Measurements from ENCODE around the gene GPR35. TPM values are rescaled to one million over a fixed set of nuclear protein-coding genes. Genes with fewer than 3 reads are reported as not detected.

GPR35 gene
- total and polyA plus RNA-seq, 2 of the 13 experiments (the other 11 are each of a cell fraction or from before 2014, with no cell fraction given), result 27.1 to 44.2 TPM

DNA sequence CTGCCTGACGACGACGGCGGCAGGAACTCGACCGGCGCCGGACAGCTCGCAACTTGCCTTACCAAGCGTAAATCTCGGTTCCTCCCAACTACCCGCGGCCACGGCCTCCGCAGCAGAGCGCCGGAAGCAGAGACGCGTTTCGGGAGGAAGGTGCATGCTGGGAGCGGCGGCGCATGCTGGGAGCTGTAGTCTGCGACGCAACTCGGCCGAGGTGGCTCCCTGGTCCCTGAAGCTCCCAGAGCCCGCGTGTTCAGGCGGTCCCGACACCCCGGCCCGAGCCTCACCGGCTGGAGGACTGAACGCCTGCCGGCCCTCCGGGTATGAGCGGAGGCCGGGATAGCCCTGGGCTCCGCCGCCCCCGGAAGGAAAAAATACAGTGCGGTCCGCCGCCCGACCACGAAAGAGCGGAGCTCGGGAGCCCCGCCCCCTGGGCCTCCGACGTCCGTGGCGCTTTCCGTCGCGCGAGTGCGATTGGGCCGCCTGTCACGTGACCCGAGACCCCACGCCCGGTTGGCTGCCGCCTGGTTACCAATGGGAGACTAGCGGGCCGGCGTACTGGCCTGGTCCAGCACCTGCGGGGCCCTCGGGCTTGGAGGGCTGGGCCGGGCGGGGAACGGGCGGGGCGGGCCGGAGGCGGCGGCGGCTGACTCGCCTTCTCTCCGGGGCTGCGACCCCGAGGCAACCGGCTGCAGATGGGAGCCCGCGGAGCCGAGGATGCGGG lies 38.9 kb upstream of the GPR35 start, which contains the start of gene CAPN10 (continued):
- TF ChIP-seq, protein P1, sequence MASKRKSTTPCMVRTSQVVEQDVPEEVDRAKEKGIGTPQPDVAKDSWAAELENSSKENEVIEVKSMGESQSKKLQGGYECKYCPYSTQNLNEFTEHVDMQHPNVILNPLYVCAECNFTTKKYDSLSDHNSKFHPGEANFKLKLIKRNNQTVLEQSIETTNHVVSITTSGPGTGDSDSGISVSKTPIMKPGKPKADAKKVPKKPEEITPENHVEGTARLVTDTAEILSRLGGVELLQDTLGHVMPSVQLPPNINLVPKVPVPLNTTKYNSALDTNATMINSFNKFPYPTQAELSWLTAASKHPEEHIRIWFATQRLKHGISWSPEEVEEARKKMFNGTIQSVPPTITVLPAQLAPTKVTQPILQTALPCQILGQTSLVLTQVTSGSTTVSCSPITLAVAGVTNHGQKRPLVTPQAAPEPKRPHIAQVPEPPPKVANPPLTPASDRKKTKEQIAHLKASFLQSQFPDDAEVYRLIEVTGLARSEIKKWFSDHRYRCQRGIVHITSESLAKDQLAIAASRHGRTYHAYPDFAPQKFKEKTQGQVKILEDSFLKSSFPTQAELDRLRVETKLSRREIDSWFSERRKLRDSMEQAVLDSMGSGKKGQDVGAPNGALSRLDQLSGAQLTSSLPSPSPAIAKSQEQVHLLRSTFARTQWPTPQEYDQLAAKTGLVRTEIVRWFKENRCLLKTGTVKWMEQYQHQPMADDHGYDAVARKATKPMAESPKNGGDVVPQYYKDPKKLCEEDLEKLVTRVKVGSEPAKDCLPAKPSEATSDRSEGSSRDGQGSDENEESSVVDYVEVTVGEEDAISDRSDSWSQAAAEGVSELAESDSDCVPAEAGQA (IDR thresholded peaks at IDR 0.05; ENCODE audit: low read depth), result peak; percentile 90
- TF ChIP-seq, protein P1 (CRISPR knock-in tag; IDR thresholded peaks at IDR 0.05; ENCODE audit: borderline replicate concordance), result no peak
- TF ChIP-seq TGIF2 (CRISPR knock-in tag; IDR thresholded peaks at IDR 0.05) (peak; percentile 73; the same call in 1 of the 2 replicates), KLF11 (CRISPR knock-in tag; IDR thresholded peaks at IDR 0.05) (peak; percentile 41), ZNF468 (CRISPR knock-in tag; IDR thresholded peaks at IDR 0.05) (no peak), ZNF670 (CRISPR knock-in tag; IDR thresholded peaks at IDR 0.05; ENCODE audit: borderline replicate concordance) (no peak; the same call in 1 of the 2 replicates), FOXM1 (CRISPR knock-in tag; IDR thresholded peaks at IDR 0.05) (0 out of 2 replicates have a peak, but pooled peaks have one; percentile 11), PHF5A (CRISPR knock-in tag; IDR thresholded peaks at IDR 0.05; ENCODE audit: low read depth, unreplicated experiment) (peak; percentile 50), ZSCAN9 (CRISPR knock-in tag; IDR thresholded peaks at IDR 0.05; ENCODE audit: borderline replicate concordance) (peak; percentile 55), ZNF460 (CRISPR knock-in tag; IDR thresholded peaks at IDR 0.05; ENCODE audit: borderline replicate concordance) (no peak), ATAD3A (CRISPR knock-in tag; IDR thresholded peaks at IDR 0.05) (no peak), FOXP1 (IDR thresholded peaks at IDR 0.05) (no peak), FOXP1 (CRISPR knock-in tag; IDR thresholded peaks at IDR 0.05) (peak; percentile 22; the same call in 1 of the 2 replicates), CHD4 (IDR thresholded peaks at IDR 0.05; ENCODE audit: borderline replicate concordance, low read length) (no peak), GATAD1 (CRISPR knock-in tag; IDR thresholded peaks at IDR 0.05) (peak; percentile 99), RBM39 (IDR thresholded peaks at IDR 0.05; ENCODE audit: low read depth, low read length, poor library complexity, severe bottlenecking) (peak; percentile 75)
- TF ChIP-seq, protein P2, sequence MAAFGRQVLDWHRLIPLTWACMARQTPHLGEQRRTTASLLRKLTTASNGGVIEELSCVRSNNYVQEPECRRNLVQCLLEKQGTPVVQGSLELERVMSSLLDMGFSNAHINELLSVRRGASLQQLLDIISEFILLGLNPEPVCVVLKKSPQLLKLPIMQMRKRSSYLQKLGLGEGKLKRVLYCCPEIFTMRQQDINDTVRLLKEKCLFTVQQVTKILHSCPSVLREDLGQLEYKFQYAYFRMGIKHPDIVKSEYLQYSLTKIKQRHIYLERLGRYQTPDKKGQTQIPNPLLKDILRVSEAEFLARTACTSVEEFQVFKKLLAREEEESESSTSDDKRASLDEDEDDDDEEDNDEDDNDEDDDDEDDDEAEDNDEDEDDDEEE (CRISPR knock-in tag; IDR thresholded peaks at IDR 0.05), result peak; percentile 56; the same call in 1 of the 2 replicates
- TF ChIP-seq, protein P3, sequence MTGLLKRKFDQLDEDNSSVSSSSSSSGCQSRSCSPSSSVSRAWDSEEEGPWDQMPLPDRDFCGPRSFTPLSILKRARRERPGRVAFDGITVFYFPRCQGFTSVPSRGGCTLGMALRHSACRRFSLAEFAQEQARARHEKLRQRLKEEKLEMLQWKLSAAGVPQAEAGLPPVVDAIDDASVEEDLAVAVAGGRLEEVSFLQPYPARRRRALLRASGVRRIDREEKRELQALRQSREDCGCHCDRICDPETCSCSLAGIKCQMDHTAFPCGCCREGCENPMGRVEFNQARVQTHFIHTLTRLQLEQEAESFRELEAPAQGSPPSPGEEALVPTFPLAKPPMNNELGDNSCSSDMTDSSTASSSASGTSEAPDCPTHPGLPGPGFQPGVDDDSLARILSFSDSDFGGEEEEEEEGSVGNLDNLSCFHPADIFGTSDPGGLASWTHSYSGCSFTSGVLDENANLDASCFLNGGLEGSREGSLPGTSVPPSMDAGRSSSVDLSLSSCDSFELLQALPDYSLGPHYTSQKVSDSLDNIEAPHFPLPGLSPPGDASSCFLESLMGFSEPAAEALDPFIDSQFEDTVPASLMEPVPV (CRISPR knock-in tag; IDR thresholded peaks at IDR 0.05), result peak; percentile 76; the same call in 1 of the 2 replicates
